ENCODE results near the gene SPAG6. TPM values are rescaled to one million over a fixed set of nuclear protein-coding genes. Genes with fewer than 3 reads are reported as not detected.
A peak's percentile ranks its signal among the peaks of the same experiment; 100 is the strongest.

SPAG6 gene
- total RNA-seq, 6 donors from 2014 or later = 0.74 to 44.1 (median 8.7) TPM

DNA sequence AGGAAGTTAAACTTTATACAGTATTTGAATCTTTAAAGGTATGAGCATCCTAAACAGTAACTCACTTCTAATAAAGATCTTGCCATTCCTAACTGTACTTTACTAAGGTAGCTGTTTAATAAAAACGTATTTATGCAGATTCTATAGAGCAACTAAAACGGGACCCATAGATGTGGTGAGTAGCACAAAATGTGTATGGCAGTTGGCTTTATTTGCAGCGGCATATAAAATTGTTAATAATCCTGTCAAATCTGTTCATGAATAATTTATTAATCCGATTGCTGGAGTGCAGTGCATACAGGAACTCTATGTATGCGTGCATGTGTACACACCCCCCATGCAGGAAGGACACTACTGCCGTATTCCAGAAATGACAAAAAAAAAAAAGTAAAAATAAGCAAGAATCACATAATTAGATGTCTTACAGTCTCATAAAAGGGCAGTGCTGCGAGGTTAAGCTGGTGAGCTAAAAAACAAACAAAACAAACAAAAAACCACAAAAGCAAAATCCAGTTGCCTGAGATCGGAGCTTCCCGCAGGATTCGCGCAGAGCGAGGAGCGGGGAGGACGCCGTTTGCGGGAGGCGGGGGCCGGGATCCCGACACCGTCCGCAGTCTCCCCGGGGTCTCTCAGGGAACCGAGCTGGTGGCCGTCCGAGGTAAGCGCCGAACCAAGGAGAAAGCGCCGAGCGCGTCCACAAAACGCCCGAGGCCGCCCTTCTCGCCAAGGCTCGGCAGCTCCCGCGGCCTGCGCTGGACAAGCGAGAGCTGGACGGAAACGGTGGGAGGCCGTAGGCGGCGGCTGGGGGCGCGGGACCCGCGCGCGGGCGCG is 29.6 kb upstream of the SPAG6 start:
- Histone ChIP-seq H3K4me1 (peaks cover 15 to 31% (median 21%) of the 10 kb centered on the region in 4 donors), H3K27me3 (no peaks in the 10 kb centered on the region), H3K4me3 (peak overlapping the region; percentile 44 to 88 (median 80)), H3K36me3 (no peaks in the 10 kb centered on the region), H3K27ac (peak overlapping the region; percentile 90 to 96 (median 91)), H3K9me3 (no peaks in the 10 kb centered on the region)
- no peak for ATAC-seq (ENCODE audit: low FRiP score in 2 of 2)
- TF ChIP-seq EP300 (IDR thresholded peaks at IDR 0.05) (no peak), POLR2AphosphoS5 (IDR thresholded peaks at IDR 0.05) (no peak), POLR2A (IDR thresholded peaks at IDR 0.05) (no peak)
- TF ChIP-seq, protein P1, sequence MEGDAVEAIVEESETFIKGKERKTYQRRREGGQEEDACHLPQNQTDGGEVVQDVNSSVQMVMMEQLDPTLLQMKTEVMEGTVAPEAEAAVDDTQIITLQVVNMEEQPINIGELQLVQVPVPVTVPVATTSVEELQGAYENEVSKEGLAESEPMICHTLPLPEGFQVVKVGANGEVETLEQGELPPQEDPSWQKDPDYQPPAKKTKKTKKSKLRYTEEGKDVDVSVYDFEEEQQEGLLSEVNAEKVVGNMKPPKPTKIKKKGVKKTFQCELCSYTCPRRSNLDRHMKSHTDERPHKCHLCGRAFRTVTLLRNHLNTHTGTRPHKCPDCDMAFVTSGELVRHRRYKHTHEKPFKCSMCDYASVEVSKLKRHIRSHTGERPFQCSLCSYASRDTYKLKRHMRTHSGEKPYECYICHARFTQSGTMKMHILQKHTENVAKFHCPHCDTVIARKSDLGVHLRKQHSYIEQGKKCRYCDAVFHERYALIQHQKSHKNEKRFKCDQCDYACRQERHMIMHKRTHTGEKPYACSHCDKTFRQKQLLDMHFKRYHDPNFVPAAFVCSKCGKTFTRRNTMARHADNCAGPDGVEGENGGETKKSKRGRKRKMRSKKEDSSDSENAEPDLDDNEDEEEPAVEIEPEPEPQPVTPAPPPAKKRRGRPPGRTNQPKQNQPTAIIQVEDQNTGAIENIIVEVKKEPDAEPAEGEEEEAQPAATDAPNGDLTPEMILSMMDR (IDR thresholded peaks at IDR 0.05) = peak in 3 of 6 experiments; percentile 6 to 18 (median 8)
- DNase-seq = no peak
- 0 to 2% methylated on average over 23 to 48 of the region's 53 CpGs for WGBS, 2 donors

DNA sequence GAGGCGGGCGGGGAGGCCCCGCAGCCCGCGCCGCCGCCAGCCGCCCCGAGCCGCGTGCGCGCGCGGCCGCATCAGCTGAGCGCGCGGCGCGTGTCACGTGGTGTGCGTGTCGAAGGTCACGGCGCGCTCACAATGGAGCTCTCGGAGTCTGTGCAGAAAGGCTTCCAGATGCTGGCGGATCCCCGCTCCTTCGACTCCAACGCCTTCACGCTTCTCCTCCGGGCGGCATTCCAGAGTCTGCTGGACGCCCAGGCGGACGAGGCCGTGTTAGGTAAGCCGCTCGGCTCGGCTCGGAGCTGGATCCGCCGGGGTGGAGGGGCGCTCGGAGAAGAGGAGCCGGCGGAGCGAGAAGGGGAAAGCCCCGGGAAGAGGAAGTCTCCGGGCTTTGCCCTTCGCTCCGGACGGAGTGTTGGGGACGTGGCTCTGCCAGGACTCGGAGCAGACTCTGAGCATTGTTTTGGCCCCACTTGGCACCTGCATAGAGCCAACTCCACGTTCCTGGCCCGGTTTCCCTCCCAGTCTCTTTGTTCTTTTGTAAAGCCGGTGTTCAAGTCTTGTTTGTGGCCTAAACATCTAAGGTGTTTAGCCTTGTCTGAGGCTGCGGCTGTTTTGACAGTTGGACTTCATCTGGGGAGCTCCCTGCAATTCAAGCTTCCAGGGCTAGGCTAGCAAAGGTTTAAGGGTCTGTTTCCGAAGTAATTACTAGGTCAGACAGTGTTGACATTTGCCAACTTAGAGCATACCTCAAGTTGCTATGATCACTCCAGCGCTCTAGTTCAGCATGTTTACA is 28.8 kb upstream of the SPAG6 start, which contains the start of gene COMMD3:
COMMD3 (plus strand) TSS at position 103 of the 790 bp plus-strand sequence; CDS start at position 133, 30 bp downstream.
- peaks cover 15 to 31% (median 21%) of the 10 kb centered on the region in 4 donors for H3K4me1 ChIP-seq
- H3K9me3 ChIP-seq = no peaks in the 10 kb centered on the region
- no peaks in the 10 kb centered on the region for H3K27me3 ChIP-seq
- peak; percentile 87 to 97 for DNase-seq
- peak within 1 kb of the TSS; percentile 90 to 96 (median 91) for H3K27ac ChIP-seq
- peak within 1 kb of the TSS; percentile 48 to 88 (median 80) for H3K4me3 ChIP-seq
- peak; percentile 95 for ATAC-seq (ENCODE audit: low FRiP score in 2 of 2)
- TF ChIP-seq POLR2AphosphoS5 (IDR thresholded peaks at IDR 0.05) (peak; percentile 88 to 89), EP300 (IDR thresholded peaks at IDR 0.05) (no peak), POLR2A (IDR thresholded peaks at IDR 0.05) (peak; percentile 41 to 92 (median 81))
- TF ChIP-seq, protein P1 (IDR thresholded peaks at IDR 0.05) = peak in 1 of 6 experiments; percentile 12
- no peaks in the 10 kb centered on the region for H3K36me3 ChIP-seq
- WGBS, 2 donors = 1% methylated on average over 14 to 39 of the region's 63 CpGs

DNA sequence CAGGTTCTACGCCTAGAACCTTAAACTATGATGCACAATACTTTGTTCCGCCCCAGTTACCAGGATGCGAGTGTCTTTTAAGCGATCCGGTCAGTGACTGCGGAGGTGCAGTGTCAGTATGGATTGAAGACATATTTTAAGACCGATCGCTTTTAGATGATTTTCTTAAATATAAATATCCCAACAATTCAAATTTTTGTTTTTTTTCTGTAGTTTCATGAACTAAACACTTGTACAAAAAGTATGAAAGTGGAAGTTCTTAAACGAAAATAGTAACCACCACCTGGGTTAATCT is 28.3 kb upstream of the SPAG6 start:
- peak in 1 of 2 donors; percentile 5 for ATAC-seq (ENCODE audit: low FRiP score in 2 of 2)
- peak in 1 of 2 donors; percentile 27 for DNase-seq
- Histone ChIP-seq H3K4me1 (peaks cover 15 to 32% (median 21%) of the 10 kb centered on the region in 4 donors), H3K4me3 (peak overlapping the region; percentile 48 to 88 (median 80)), H3K27me3 (peaks cover 0 to under 1% (median 0%) of the 10 kb centered on the region in 4 donors), H3K36me3 (no peaks in the 10 kb centered on the region), H3K27ac (peak overlapping the region; percentile 90 to 96 (median 91)), H3K9me3 (no peaks in the 10 kb centered on the region)
- TF ChIP-seq, protein P1 (IDR thresholded peaks at IDR 0.05) = no peak
- TF ChIP-seq POLR2AphosphoS5 (IDR thresholded peaks at IDR 0.05) = no peak
- TF ChIP-seq EP300 (IDR thresholded peaks at IDR 0.05) = no peak
- no peak for TF ChIP-seq POLR2A (IDR thresholded peaks at IDR 0.05)
- WGBS, 2 donors = 8 to 22% methylated on average over 9 of the region's 9 CpGs

DNA sequence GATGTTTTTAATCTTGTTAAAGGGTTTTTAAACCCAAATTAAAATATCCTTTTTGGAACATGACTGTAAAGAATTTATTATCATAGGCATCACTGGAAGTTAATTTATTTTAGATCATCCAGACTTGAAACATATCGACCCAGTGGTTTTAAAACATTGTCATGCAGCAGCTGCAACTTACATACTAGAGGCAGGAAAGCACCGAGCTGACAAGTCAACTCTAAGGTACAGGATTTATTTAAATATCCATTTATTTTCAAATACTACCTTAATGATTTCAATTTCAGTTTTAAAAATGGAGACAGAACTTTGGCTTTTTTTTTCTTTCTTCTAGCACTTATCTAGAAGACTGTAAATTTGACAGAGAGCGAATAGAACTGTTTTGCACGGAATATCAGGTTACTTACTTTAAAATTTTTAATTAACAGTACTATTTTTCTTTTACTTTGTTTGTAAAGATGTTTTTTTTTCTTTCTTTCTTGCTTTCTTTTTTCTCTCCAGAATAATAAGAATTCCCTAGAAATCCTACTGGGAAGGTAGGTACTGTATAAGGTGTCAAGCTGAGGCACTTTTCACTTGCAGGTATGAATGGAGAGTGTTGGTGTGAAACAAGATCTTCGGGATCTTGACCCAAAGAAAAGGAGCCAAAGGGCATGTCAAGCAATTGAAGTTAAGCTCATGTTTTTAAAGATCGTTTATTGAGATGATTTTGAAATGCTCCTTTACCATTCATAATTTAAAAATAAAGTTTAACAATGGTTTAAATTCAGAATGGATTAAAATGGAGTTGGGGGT is 27.3 kb upstream of the SPAG6 start:
- Histone ChIP-seq H3K36me3 (no peaks in the 10 kb centered on the region), H3K9me3 (no peaks in the 10 kb centered on the region), H3K4me1 (peaks cover 24 to 41% (median 29%) of the 10 kb centered on the region in 4 donors), H3K4me3 (no peak overlapping the region), H3K27ac (no peak overlapping the region), H3K27me3 (peaks cover 0 to 3% (median 1%) of the 10 kb centered on the region in 4 donors)
- TF ChIP-seq POLR2AphosphoS5 (IDR thresholded peaks at IDR 0.05) = no peak
- TF ChIP-seq, protein P1 (IDR thresholded peaks at IDR 0.05) = no peak
- no peak for TF ChIP-seq POLR2A (IDR thresholded peaks at IDR 0.05)
- no peak for TF ChIP-seq EP300 (IDR thresholded peaks at IDR 0.05)
- ATAC-seq (ENCODE audit: low FRiP score in 2 of 2) (no peak), DNase-seq (no peak)
- WGBS, 2 donors = 86 to 92% methylated on average over 6 of the region's 6 CpGs

Data from upper lobe of left lung (tissue), 6 donors.